ENCODE results near the gene XYLB.

DNA sequence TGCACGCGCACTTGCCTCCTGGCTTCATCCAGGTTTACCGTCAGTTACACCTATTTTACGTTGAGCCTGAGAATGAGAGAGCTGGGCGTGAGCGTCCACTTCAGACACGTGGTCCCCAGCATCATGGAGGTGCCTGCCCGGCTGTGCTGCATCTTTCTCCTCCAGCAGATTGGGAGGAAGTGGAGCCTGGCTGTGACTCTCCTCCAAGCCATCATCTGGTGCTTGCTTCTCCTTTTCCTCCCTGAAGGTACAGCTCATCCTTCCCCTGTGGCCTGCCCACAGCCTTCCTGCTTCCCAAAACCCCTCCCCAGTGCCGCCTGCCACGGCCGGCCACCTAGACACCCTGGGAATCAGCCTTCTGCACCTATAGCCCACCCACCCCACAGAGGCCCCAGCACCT, 32.9 kb upstream of the XYLB start:
- no peak for TF ChIP-seq EZH2 (IDR thresholded peaks at IDR 0.05)
- no peak for TF ChIP-seq POLR2AphosphoS5 (IDR thresholded peaks at IDR 0.05; ENCODE audit: borderline replicate concordance, low read depth, low read length)
- TF ChIP-seq FOXP2 (optimal IDR thresholded peaks at IDR 0.05; ENCODE audit: control extremely low read depth, extremely low read length, insufficient read depth) = no peak
